Uterus (tissue), 4 donors: ENCODE results near the gene BRI3BP. TPM values are rescaled to one million over a fixed set of nuclear protein-coding genes. Genes with fewer than 3 reads are reported as not detected.
"Not testable (repeated sequence)": the region's sequence is repeated elsewhere in the genome, so short reads cannot be mapped to it uniquely, and the experiment has no call there.

Experiments
- DNase-seq, 2 donors: peaks; one replicate each; pipeline ENCODE4 v3.0.0-alpha.2; 2019 to 2020
- H3K27ac ChIP-seq, 2 donors: fragments of 200-600 bp; sonication (generic); 1 replicate in 1 of 2; 2 replicates in 1 of 2; pipeline ENCODE4 v1.5.1; 2016 to 2018
- H3K27me3 ChIP-seq, 2 donors: fragments of 200-600 bp; sonication (generic); one replicate each; pipeline ENCODE4 v1.5.1; 2018 to 2019; ENCODE audit warnings: control low read depth in 1 of 2
- H3K36me3 ChIP-seq, 2 donors: fragments of 200-600 bp; sonication (generic); one replicate each; pipeline ENCODE4 v1.5.1; 2019; ENCODE audit warnings: control low read depth in 1 of 2
- H3K4me1 ChIP-seq, 2 donors: fragments of 200-600 bp; sonication (generic); one replicate each; pipeline ENCODE4 v1.5.1; 2018 to 2019; ENCODE audit warnings: control low read depth in 1 of 2
- H3K4me3 ChIP-seq, 2 donors: fragments of 200-600 bp; sonication (generic); 1 replicate in 1 of 2; 2 replicates in 1 of 2; pipeline ENCODE4 v1.5.1; 2018 to 2019; ENCODE audit warnings: mild to moderate bottlenecking in 1 of 2
- H3K9me3 ChIP-seq, 2 donors: fragments of 200-600 bp; sonication (generic); one replicate each; pipeline ENCODE4 v1.5.1; 2019; ENCODE audit warnings: control low read depth in 1 of 2
- CTCF ChIP-seq, 4 experiments: fragments of 200-600 bp in 2 of 4; fragments of 450-650 bp in 2 of 4; sonication (generic) in 2 of 4; IDR thresholded peaks; one replicate each; pipeline ENCODE4 v1.5.1; 2016 to 2019; ENCODE audit warnings: antibody characterized with exemption in 4 of 4, mild to moderate bottlenecking in 2 of 4, moderate library complexity in 1 of 4
- POLR2A ChIP-seq, 2 donors: fragments of 450-650 bp; IDR thresholded peaks; one replicate each; pipeline ENCODE4 v1.6.1; 2016; ENCODE audit warnings: antibody characterized with exemption in 2 of 2, mild to moderate bottlenecking in 1 of 2, moderate library complexity in 1 of 2
- intact Hi-C: fragments of 100-400 bp; cut with DNase I; formaldehyde crosslinking; loops from one replicate; pipeline ENCODE4 v1.15.1; 2023; ENCODE audit warnings: low total_unique reads
- total RNA-seq, 4 donors: library from RNA; depleted of rRNA in 3 of 4; stranded (reverse); fragments of >200 nt in 3 of 4; gene quantifications; one replicate each; pipeline versions ENCODE4 v1.1.0 to v1.2.4, GENCODE V29; 2014 to 2023
- donor health status: DM: yes; HTN: yes; CAD: no.

The BRI3BP gene
- total RNA-seq, 4 donors from 2014 or later, result 0.59 to 8.9 (median 3.2) TPM

- H3K27me3 ChIP-seq, result no peaks in the 10 kb centered on the region
- TF ChIP-seq CTCF (IDR thresholded peaks at IDR 0.05), result no peak
- no peak for TF ChIP-seq POLR2A (IDR thresholded peaks at IDR 0.05)
- H3K27ac ChIP-seq, result no peak overlapping the region
- no peaks in the 10 kb centered on the region for H3K36me3 ChIP-seq
- intact Hi-C loops, result no loop called here
- no peaks in the 10 kb centered on the region for H3K9me3 ChIP-seq
- H3K4me1 ChIP-seq, result no peaks in the 10 kb centered on the region
- DNase-seq, result no peak
- H3K4me3 ChIP-seq, result no peak overlapping the region
These were observed 36.4 kb downstream of the BRI3BP start for GRCh38 chr12:125029761-125030358.

GRCh38 chr12:125031471-125031870, 38.0 kb downstream of the BRI3BP start:
- H3K9me3 ChIP-seq, H3K36me3 ChIP-seq, intact Hi-C loops, DNase-seq, H3K4me3 ChIP-seq, H3K27me3 ChIP-seq, H3K4me1 ChIP-seq, H3K27ac ChIP-seq: not testable (repeated sequence)

GRCh38 chr12:125032466-125033152, 39.2 kb downstream of the BRI3BP start:
- H3K27me3 ChIP-seq, result no peaks in the 10 kb centered on the region
- intact Hi-C loops, result no loop called here
- H3K4me3 ChIP-seq, result no peak overlapping the region
- H3K4me1 ChIP-seq, result no peaks in the 10 kb centered on the region
- DNase-seq, result no peak
- no peaks in the 10 kb centered on the region for H3K9me3 ChIP-seq
- TF ChIP-seq CTCF (IDR thresholded peaks at IDR 0.05), result no peak
- TF ChIP-seq POLR2A (IDR thresholded peaks at IDR 0.05), result no peak
- H3K36me3 ChIP-seq, result no peaks in the 10 kb centered on the region
- no peak overlapping the region for H3K27ac ChIP-seq

- Histone ChIP-seq H3K36me3 (no peaks in the 10 kb centered on the region), H3K27ac (no peak overlapping the region), H3K4me3 (no peak overlapping the region), H3K9me3 (no peaks in the 10 kb centered on the region), H3K27me3 (no peaks in the 10 kb centered on the region), H3K4me1 (no peaks in the 10 kb centered on the region)
- TF ChIP-seq POLR2A (IDR thresholded peaks at IDR 0.05) (no peak), CTCF (IDR thresholded peaks at IDR 0.05) (no peak)
- DNase-seq, result no peak
- intact Hi-C loops, result no loop called here
These were observed 39.8 kb downstream of the BRI3BP start for GRCh38 chr12:125033288-125033687.

- intact Hi-C loops, result no loop called here
- H3K27ac ChIP-seq, result no peak overlapping the region
- no peaks in the 10 kb centered on the region for H3K27me3 ChIP-seq
- no peaks in the 10 kb centered on the region for H3K9me3 ChIP-seq
- H3K4me3 ChIP-seq, result no peak overlapping the region
- no peaks in the 10 kb centered on the region for H3K4me1 ChIP-seq
- no peaks in the 10 kb centered on the region for H3K36me3 ChIP-seq
- TF ChIP-seq POLR2A (IDR thresholded peaks at IDR 0.05) (no peak), CTCF (IDR thresholded peaks at IDR 0.05) (no peak)
- no peak for DNase-seq
These were observed 45.7 kb downstream of the BRI3BP start for GRCh38 chr12:125038976-125039625.
